ENCODE data around the gene ZNF521. TPM values are rescaled to one million over a fixed set of nuclear protein-coding genes. Genes with fewer than 3 reads are reported as not detected.

The ZNF521 gene
- polyA plus RNA-seq, 5 donors: 32.9 to 56.8 (median 51.9) TPM

DNA sequence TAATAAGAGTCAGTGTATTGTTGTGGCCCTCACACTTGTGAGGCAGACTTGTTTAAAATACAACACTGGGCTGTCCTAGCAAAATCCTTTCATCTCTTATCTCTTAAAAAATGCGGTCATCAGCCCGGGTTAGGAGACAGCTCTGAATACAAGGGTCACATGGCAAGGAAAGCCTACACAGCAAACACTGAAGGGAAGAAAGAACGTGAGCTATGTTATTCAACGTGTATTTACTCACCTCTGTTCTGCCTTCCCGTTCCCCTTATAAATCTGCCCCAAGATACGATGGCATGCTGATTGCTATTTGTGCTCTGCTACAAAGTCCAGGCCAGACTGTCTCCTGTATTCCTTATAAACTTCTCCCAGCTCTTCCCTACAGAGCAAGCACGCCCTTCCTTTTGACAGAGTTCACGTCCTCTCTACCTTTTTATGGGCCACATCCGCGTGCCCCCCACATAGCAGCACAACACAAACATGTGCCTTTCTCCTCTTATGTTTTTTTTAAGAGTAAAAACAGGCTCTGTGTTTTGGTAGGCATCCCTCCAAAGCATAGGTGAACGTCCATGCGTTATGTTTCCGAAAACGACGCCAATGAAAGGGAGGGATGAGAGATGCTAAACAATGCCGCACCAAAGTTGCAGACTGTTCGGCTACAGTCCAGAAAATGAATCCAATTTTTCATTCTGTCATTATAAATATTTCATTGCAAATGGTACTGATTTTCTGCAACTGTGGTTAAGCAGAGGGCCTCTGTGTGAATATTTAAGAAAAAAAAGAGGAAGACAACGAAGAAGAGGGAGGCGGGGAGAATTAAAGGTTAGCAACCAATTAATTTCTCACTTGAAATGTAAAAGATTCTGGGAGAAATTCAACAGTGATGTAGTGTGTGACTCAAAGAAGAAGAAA lies 274.7 kb downstream of the ZNF521 start:
- no peak for DNase-seq

DNA sequence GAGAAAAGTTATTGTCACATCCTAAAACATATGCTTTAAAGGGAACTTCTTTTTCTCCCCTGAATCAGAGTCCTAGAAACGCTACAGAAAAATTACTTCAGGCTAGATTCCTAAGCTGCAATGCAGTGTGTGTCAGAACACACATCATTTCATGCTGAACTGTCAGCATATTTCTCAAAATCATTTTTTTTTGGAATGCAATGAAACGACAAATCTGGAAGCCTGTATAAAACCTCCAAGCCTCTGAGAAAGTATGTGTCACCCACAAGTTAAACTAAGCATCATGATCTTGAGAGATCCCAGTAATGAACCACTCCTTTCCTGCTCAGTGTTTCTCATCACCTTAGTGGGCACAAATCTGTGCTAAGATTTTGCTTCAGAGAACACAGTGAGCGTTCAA lies 276.2 kb downstream of the ZNF521 start:
- DNase-seq: peak in 1 of 2 donors; percentile 72

- DNase-seq: no peak
Measured at GRCh38 chr18:25075331-25075730, 276.6 kb downstream of the ZNF521 start.

DNA sequence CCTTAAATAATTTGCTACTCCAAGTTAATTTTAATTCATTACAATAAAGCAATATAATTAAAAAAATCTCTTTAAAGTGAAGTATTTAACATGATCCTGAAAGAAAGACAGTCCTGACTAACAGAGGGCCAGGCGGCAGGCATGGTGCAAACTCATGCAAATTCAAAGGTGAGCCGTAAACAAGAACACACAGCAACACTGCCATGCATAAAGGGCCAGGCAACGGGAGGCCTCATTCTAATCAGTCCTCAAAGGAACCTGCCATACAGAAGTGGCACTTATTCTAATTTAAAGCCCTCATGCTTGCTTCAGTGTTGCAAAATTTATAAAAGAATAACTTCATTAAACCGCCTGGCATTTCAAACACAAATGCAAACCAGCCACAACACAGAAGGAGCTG lies 277.0 kb downstream of the ZNF521 start:
- DNase-seq: no peak

GRCh38 chr18:25072205-25072604 lies 279.8 kb downstream of the ZNF521 start:
- no peak for DNase-seq

- no peak for DNase-seq
Measured at GRCh38 chr18:25067275-25068025, 284.5 kb downstream of the ZNF521 start.

DNA sequence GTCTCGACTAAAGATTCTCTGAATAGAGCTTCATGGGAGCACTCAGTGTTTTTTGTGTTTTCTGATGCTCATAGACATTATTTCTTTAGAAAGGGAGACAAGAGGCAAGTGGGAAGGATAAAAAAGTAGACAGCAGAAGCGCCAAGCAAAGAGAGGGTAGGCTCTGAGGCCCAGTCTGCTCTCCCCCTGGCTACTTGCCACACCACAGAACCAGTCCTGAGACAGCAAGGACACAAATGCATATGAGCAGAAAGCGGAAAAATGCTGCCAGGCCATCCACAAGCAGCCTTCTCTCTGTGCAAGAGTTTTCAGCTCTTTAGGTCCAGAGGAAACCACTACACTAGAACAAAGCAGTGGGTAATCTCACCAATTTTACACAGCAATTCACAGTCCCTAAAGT lies 285.4 kb downstream of the ZNF521 start:
- DNase-seq: no peak

GRCh38 chr18:25062720-25063119 lies 289.2 kb downstream of the ZNF521 start:
- DNase-seq: no peak

DNA sequence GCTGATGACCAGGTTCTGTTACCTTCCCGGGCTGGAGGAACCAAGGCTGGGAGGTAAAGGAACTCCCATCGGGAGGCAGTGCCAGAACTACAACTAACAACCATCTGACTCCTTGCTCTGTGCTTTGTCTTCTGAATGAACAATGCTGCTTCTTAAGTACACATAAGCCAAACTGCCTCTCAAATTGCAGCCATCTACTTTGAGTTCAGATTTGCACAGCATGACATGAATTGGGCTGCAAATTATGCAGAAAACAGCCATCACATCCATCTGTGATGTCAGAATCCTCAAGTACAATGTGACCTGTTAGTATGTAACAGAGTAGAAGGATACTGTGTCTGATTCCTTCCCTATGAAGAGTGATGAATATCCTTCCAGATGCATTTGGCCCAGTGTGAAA lies 290.6 kb downstream of the ZNF521 start:
- DNase-seq: no peak

DNA sequence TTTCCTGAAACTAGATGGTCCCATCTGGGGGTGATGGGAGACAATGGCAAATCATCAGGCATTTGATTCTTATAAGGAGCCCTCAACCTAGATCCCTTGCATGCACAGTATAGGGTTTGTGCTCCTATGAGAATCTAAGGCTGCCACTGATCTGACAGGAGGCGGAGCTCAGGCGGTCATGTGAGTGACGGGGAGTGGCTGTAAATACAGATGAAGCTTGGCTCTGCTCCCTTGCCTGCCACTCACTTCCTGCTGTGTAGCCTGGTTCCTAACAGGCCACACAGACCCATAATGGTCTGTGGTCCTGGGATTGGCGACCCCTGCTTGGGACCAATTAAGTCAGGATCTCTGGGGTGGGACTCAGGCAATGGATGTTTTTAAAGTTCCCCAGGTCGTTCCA lies 293.4 kb downstream of the ZNF521 start:
- DNase-seq: no peak

DNA sequence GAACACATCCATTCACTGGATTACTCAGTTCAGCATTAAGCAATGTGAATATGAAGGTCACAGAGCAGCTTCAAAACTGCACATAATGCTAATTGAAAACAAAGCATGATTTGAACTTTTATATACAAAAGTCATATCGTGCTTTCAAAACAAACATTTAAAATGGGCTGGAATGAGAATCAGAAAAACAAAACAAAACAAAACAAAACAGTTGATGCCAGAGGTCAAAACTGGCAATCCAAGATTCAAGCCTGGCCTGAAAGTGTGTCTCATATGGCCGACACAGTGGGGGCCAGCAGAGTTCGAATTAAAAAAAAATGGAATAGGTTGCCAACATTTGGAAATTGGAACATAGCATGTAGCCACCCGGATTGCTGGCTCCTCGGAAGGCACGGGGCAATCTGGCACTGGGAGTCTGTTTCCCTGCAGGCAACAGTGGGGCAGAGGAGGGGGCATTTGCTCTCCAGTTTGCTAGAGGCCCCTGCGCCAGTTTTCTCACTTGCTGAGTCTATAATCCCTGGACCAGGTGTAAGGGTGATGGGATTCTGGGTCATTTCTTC lies 294.4 kb downstream of the ZNF521 start:
- DNase-seq: no peak

DNA sequence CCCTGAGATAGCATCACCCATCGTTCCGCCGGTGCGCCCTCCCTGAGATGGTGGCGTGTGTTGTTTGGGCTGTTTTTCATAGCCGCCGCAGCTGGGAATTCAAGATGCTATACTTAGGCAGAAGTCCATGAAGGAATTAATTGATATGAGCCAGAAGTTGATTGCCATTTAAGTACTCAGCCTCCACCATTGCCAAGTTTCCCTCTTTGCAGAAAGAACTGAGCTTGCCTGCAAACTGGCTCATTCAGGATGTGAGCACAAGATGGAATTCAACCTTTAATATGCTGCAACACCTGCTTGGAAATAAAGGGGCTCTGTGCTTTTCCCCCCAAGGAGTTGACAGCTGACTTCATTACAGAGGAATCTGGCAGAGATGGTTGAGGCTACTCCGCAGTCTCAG lies 295.5 kb downstream of the ZNF521 start:
- peak; percentile 72 to 81 for DNase-seq

- DNase-seq: no peak
Measured at GRCh38 chr18:25055076-25055475, 296.9 kb downstream of the ZNF521 start.

DNA sequence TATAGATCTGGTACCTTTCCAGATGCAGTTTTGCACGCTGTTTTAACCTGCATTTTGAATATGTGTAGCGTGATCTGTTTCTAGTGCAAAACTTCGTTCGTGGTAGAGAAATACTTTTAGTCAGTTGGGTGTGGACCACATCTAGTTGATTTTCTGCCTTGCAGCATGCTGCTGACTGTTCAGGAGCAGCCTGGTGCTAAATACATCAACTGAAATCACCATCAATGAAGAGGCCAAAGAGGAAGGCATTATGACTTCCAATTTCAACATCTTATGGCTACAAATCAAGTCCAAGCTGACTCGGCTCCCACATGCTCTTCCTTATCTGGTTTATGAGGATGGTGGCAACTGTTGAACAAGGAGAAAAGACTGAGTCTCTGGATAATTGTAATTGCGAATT lies 298.5 kb downstream of the ZNF521 start:
- no peak for DNase-seq

GRCh38 chr18:25052511-25052921 lies 299.4 kb downstream of the ZNF521 start:
- DNase-seq: no peak

GRCh38 chr18:25050605-25051004 lies 301.4 kb downstream of the ZNF521 start:
- DNase-seq: no peak

GRCh38 chr18:25047983-25048382 lies 304.0 kb downstream of the ZNF521 start:
- no peak for DNase-seq

- no peak for DNase-seq
Measured at GRCh38 chr18:25047421-25047820, 304.5 kb downstream of the ZNF521 start.

GRCh38 chr18:25044694-25045093 lies 307.3 kb downstream of the ZNF521 start:
- no peak for DNase-seq

DNA sequence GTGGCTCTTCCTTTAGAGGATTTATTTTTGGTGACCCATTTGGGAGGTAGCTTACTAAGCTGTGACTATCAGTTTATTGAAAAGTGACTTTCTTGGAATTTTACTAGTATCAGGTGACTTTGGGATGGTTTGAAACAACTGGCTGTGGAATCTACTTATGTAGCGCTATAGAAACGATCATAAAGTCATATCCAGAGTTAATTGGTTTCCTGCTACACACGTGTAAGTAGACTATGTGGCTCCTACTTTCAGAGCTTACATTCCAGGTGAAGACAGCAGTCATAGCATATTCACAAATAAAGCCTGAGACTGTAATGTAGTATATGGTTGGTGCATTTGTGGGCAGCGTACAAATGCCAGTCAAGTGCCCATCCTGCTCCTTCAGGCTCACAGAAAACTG lies 308.9 kb downstream of the ZNF521 start:
- DNase-seq: no peak

- DNase-seq: no peak
Measured at GRCh38 chr18:25042641-25043051, 309.3 kb downstream of the ZNF521 start.

- no peak for DNase-seq
Measured at GRCh38 chr18:25039781-25040180, 312.2 kb downstream of the ZNF521 start.

GRCh38 chr18:25038261-25038660 lies 313.7 kb downstream of the ZNF521 start:
- DNase-seq: no peak
